ENCODE data around the gene RAG1.

DNA sequence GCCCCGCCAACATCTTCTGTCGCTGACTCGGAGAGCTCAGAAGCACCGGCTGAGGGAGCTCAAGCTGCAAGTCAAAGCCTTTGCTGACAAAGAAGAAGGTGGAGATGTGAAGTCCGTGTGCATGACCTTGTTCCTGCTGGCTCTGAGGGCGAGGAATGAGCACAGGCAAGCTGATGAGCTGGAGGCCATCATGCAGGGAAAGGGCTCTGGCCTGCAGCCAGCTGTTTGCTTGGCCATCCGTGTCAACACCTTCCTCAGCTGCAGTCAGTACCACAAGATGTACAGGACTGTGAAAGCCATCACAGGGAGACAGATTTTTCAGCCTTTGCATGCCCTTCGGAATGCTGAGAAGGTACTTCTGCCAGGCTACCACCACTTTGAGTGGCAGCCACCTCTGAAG is 6.7 kb downstream of the RAG1 start:
- TF ChIP-seq CTCF (IDR thresholded peaks at IDR 0.05) (no peak), POLR2A (IDR thresholded peaks at IDR 0.05) (no peak)
